ENCODE data around the gene CCDC136. TPM values are rescaled to one million over a fixed set of nuclear protein-coding genes. Genes with fewer than 3 reads are reported as not detected.

Gene CCDC136
- total RNA-seq, 1 donor, result 7.2 TPM

- H3K4me3 ChIP-seq (ENCODE audit: insufficient read depth, low read length), result no peak overlapping the region
- no peak overlapping the region for H3K4me2 ChIP-seq (ENCODE audit: insufficient read depth, low read length)
Observed at GRCh38 chr7:128783143-128783861, 8.5 kb upstream of the CCDC136 start.

GRCh38 chr7:128785738-128786137 is 6.0 kb upstream of the CCDC136 start:
- peaks cover 3% of the 10 kb centered on the region for H3K4me1 ChIP-seq (ENCODE audit: insufficient read depth, low read length)
- no peak overlapping the region for H3K4me3 ChIP-seq (ENCODE audit: insufficient read depth, low read length)
- no peak overlapping the region for H2AFZ ChIP-seq (ENCODE audit: low read length)
- H3K79me2 ChIP-seq (ENCODE audit: insufficient read depth, low read length), result no peaks in the 10 kb centered on the region
- H3K4me2 ChIP-seq (ENCODE audit: insufficient read depth, low read length), result no peak overlapping the region
- H3K36me3 ChIP-seq (ENCODE audit: insufficient read depth, low read length), result no peaks in the 10 kb centered on the region
- H4K20me1 ChIP-seq (ENCODE audit: insufficient read depth, low read length), result no peaks in the 10 kb centered on the region
- no peak for DNase-seq (ENCODE audit: insufficient read length, low spot score, missing footprints)
- peaks cover 15% of the 10 kb centered on the region for H3K27me3 ChIP-seq (ENCODE audit: insufficient read depth, low read length)
- TF ChIP-seq CTCF (IDR thresholded peaks at IDR 0.05; ENCODE audit: extremely low read depth, low read depth, low read length), result no peak
- H3K9me3 ChIP-seq (ENCODE audit: low read depth, low read length), result no peaks in the 10 kb centered on the region
- no peak overlapping the region for H3K27ac ChIP-seq (ENCODE audit: low read depth, low read length)

More at GRCh38 chr7:128783143-128783861, 8.5 kb upstream of the CCDC136 start:
- Histone ChIP-seq H3K9me3 (ENCODE audit: low read depth, low read length) (no peaks in the 10 kb centered on the region), H3K79me2 (ENCODE audit: insufficient read depth, low read length) (no peaks in the 10 kb centered on the region), H4K20me1 (ENCODE audit: insufficient read depth, low read length) (no peaks in the 10 kb centered on the region), H3K27ac (ENCODE audit: low read depth, low read length) (no peak overlapping the region), H3K27me3 (ENCODE audit: insufficient read depth, low read length) (peaks cover 3% of the 10 kb centered on the region), H3K4me1 (ENCODE audit: insufficient read depth, low read length) (peaks cover 5% of the 10 kb centered on the region), H2AFZ (ENCODE audit: low read length) (no peak overlapping the region), H3K36me3 (ENCODE audit: insufficient read depth, low read length) (no peaks in the 10 kb centered on the region)
- DNase-seq (ENCODE audit: insufficient read length, low spot score, missing footprints), result peak; percentile 91
- TF ChIP-seq CTCF (IDR thresholded peaks at IDR 0.05; ENCODE audit: extremely low read depth, low read depth, low read length), result no peak

GRCh38 chr7:128788446-128789412 is 3.0 kb upstream of the CCDC136 start:
- Histone ChIP-seq H3K4me1 (ENCODE audit: insufficient read depth, low read length) (no peaks in the 10 kb centered on the region), H3K9me3 (ENCODE audit: low read depth, low read length) (no peaks in the 10 kb centered on the region), H3K27me3 (ENCODE audit: insufficient read depth, low read length) (peaks cover 15% of the 10 kb centered on the region), H2AFZ (ENCODE audit: low read length) (no peak overlapping the region), H3K4me3 (ENCODE audit: insufficient read depth, low read length) (no peak overlapping the region), H4K20me1 (ENCODE audit: insufficient read depth, low read length) (no peaks in the 10 kb centered on the region), H3K79me2 (ENCODE audit: insufficient read depth, low read length) (no peaks in the 10 kb centered on the region), H3K4me2 (ENCODE audit: insufficient read depth, low read length) (no peak overlapping the region), H3K27ac (ENCODE audit: low read depth, low read length) (no peak overlapping the region), H3K36me3 (ENCODE audit: insufficient read depth, low read length) (no peaks in the 10 kb centered on the region)
- DNase-seq (ENCODE audit: insufficient read length, low spot score, missing footprints), result no peak
- no peak for TF ChIP-seq CTCF (IDR thresholded peaks at IDR 0.05; ENCODE audit: extremely low read depth, low read depth, low read length)

Data from osteoblast (primary cell).